Measurements from ENCODE around the gene TBC1D22A.

- TF ChIP-seq CHD2 (IDR thresholded peaks at IDR 0.05; ENCODE audit: low read length, partially characterized antibody), result no peak
- no peak for TF ChIP-seq REST (IDR thresholded peaks at IDR 0.05; ENCODE audit: low read depth, low read length)
- no peak for TF ChIP-seq JUND (IDR thresholded peaks at IDR 0.05)
- TF ChIP-seq RAD21 (IDR thresholded peaks at IDR 0.05; ENCODE audit: low read length), result no peak
- TF ChIP-seq CTCF (IDR thresholded peaks at IDR 0.05), result no peak
- no peak for TF ChIP-seq RFX5 (IDR thresholded peaks at IDR 0.05; ENCODE audit: low read length)
- TF ChIP-seq POLR2AphosphoS5 (IDR thresholded peaks at IDR 0.05; ENCODE audit: low read depth, low read length), result no peak
- no peak for TF ChIP-seq FOSL2 (IDR thresholded peaks at IDR 0.05; ENCODE audit: borderline replicate concordance, low read depth)
- no peak for TF ChIP-seq MXI1 (IDR thresholded peaks at IDR 0.05; ENCODE audit: low read depth, low read length)
- no peak for TF ChIP-seq EP300 (IDR thresholded peaks at IDR 0.05; ENCODE audit: borderline replicate concordance in 1 of 2, low read depth in 1 of 2, low read length in 1 of 2)
- TF ChIP-seq USF2 (IDR thresholded peaks at IDR 0.05; ENCODE audit: borderline replicate concordance, low read depth, low read length), result no peak
- no peak for TF ChIP-seq TEAD4 (IDR thresholded peaks at IDR 0.05; ENCODE audit: borderline replicate concordance, insufficient read depth)
Measured at GRCh38 chr22:46738647-46739093, 23.8 kb upstream of the TBC1D22A start.
